ENCODE results near the gene DPP8.
"Not testable (repeated sequence)": the region's sequence is repeated elsewhere in the genome, so short reads cannot be mapped to it uniquely, and the experiment has no call there.

DPP8 gene

DNA sequence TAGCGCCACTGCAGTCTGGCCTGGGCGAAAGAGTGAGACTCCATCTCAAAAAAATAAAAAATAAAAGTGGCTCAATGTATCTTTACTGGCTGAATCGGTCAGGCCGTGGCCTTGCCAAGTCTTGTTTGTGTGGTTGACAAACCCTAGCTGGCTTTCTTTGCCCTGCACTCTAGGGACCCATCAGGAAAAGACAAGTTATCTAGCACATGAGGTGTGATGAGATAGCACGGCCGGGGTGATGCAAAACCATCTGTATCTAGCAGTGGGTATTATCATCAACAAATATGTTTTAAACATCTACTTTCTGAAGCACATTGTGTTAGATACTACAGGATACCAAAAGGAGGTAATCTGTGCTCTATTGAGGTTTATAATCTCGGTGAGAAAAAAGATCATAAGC lies 3.9 kb upstream of the DPP8 start:
- DNase-seq, result no peak

GRCh38 chr15:65518633-65519285 lies 1.3 kb upstream of the DPP8 start:
- DNase-seq, result no peak

DNA sequence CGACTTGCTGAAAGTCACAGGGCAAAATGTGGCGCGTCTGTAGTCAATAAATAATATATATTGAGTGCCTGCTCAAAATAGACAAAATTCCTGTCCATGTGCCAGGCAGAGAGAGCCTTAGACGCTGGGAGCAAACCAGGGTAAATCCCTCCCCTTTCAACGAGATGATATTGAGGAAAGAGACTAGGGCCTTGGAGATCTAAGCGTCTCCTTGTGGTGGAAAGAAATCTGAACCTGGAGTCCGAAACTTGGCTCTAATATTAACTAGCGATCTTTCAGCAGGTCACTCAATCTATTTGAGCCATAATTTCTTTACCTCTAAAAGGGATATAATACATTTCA lies 348 bp upstream of the DPP8 start:
- DNase-seq, result no peak

DNA sequence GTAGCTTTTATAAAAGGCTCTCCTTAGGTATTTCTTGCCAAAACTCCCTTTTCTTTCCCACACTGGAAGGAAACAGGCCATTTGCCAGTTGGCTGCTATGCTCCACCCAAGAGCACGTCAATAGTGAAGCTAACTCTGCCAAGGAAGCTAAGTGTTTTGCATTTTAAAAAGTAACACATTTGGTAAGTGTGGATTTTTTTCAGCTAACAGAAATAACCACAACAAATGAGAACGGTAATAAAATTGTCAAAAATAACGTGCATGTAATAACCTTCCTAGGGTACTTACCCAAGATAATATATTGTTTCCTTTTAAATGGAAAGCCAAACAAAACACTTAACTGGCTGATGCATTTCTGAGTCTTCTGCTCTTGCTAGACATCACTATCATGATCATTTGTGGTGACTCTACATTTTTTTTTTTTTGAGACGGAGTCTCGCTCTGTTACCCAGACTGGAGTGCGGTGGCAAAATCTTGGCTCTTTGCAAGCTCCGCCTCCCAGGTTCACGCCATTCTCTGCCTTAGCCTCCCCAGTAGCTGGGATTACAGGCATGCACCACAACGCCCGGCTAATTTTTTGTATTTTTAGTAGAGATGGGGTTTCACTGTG lies 4.6 kb downstream of the DPP8 start:
- DNase-seq, result peak; percentile 31

- no peak for DNase-seq
Measured at GRCh38 chr15:65512189-65512588, 5.3 kb downstream of the DPP8 start.

DNA sequence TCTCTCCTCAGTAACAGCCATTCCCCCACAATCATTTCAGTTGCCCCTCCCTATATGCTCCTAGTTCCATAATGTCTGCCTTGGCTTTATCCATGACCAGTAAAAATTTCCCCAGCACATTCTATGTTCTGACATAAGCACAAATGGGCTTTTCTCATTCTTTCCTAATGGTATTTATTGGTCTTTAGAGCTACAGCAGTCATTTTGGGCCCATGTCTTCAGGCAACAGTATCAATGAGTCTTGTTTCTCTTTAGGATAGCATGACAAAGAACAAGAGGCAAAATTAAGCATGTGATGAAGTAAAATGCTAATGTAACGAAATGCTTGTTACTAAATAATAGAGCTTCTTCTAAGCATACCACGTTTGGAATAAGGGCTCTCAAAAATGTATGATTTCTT lies 8.2 kb downstream of the DPP8 start:
- no peak for DNase-seq

DNA sequence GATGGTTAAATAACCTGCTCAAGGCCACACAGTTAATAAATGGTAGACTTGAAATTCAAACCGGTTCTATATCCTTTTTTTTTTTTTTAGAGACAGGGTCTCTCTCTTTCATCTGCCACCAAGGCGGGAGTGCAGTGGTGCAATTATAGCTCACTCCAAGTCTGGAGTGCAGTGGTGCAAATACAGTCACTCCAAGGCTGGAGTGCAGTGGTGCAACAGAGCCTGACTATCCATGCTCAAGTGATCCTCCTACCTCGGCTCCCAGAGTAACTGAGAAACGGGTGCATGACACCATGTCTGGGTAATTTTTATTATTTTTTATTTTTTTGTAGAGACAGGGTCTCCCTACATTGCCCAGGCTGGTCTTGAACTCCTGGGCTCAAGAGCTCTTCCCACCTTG lies 23.4 kb downstream of the DPP8 start:
- DNase-seq, result no peak

GRCh38 chr15:65484876-65485275 lies 32.6 kb downstream of the DPP8 start:
- no peak for DNase-seq

DNA sequence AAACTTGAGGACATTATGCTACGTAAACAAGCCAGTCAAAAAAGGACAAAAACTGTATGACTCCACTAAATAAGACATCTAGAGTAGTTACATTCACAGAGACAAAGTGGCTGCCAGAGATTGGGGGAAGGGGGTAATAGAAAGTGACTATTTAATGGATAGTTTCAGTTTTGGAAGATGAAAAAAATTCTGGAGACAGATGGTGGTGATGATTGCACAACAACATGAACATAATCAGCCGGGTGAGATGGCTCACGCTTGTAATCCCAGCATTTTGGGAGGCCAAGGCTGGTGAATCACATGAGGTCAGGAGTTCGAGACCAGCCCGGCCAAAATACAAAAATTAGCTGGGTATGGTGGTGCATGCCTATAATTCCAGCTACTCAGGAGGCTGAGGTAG lies 40.6 kb downstream of the DPP8 start:
- peak; percentile 58 for DNase-seq

DNA sequence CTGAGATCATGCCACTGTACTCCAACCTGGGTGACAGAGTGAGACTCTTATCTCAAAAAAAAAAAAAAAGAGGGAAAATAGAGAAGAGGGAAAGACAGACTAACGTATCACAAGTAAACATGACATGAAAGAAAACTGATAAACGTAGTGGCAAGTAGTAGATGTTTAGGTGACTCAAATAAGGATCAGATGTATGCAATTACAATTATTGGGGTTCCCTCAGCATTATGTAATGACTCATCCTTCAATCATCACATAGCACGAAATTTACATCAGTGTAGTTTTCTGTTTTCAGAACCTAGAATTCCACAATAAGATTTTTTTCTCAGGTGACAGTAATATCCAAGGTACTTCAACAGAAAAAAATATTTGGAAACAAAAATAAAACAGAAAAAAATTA lies 46.6 kb downstream of the DPP8 start:
- DNase-seq, result no peak

DNA sequence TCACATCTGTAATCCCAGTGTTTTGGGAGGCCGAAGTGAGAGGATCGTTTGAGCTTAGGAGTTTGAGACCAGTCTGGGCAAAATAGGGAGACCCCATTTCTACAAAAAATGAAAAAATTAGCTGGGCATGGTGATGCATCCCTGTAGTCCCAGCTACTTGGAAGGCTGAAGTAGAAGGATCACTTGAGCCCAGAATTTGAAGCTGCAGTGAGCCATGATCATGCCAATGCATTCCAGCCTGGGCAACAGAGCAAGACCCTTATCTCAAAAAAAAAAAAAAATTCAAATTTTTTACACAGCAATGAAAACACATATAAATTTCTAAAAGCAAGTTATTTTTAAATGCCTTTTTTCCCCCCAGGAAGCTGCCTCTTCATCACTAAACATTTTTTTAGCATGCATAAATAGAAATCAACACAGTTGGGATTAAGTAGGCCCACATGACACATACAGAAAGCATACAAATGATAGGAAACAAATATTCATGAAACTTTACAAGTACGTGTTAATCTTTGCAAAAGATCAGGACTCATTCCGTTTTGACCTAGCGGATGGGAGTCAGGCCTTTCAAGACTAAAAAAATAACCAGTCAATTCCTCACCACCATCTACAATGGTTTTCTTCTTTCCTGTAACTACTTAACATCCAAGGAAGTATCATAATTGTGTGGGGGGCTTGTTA lies 49.1 kb downstream of the DPP8 start:
- DNase-seq, result no peak

- no peak for DNase-seq
Measured at GRCh38 chr15:65466901-65467300, 50.6 kb downstream of the DPP8 start.

DNA sequence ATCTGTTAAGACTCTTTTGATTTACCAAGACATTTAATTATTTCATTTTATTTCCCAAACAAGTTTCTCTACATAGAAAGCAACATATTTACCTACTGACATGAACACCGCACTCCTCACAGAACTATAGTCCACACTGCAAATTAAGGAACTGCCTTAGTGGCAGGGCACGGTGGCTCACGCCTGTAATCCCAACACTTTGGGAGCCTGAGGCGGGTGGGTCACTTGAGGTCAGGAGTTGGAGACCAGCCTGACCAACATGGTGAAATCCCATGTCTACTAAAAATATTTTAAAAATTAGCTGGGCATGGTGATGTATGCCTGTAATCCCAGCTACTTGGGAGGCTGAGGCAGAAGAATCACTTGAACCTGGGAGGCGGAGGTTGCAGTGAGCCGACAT lies 54.4 kb downstream of the DPP8 start:
- not testable (repeated sequence) for DNase-seq

DNA sequence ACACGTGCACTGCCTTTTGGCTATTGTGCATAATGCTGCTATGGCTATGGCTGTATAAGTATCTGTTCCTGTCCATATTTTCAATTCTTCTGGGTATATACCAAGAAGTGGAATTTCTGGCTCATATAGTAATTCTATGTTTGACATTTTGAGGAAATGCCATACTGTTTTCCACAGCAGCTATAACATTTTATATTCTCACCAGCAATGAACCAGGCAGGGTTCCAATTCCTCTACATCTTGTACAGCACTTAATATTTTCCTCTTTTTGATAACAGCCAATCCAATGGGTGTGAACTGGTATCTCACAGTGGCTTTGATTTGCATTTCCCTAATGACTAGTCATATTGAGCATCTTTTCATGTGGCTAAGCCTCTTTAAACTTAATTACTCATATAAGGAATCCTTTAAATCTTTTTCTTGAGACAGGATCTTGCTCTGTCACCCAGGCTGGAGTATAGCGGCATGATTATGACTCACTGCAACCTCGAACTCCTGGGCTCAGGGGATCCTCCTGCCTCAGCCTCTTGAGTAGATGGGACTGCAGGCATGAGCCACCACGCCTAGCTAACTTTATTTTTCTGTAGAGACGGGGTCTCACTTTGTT lies 56.6 kb downstream of the DPP8 start:
- DNase-seq, result no peak

DNA sequence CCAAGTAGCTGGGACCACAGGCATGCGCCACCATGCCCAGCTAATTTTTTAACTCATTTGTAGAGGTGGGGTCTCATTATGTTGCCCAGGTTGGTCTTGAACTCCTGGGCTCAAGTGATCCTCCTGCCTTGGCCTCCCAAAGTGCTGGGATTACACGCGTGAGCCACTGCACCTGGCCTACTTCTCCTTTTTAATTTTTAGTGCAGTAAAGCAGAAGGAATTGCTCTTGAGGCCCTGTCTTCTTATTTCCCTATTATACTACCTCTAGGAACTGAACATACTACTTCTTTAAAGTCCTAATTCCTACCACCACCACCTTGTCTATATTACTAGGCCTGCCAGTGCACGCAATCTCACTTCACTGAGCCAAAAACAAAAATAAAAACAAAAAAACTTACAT lies 62.2 kb downstream of the DPP8 start:
- DNase-seq, result not testable (repeated sequence)

GRCh38 chr15:65451989-65452388 lies 65.5 kb downstream of the DPP8 start:
- DNase-seq, result no peak

GRCh38 chr15:65450556-65450955 lies 66.9 kb downstream of the DPP8 start:
- no peak for DNase-seq

DNA sequence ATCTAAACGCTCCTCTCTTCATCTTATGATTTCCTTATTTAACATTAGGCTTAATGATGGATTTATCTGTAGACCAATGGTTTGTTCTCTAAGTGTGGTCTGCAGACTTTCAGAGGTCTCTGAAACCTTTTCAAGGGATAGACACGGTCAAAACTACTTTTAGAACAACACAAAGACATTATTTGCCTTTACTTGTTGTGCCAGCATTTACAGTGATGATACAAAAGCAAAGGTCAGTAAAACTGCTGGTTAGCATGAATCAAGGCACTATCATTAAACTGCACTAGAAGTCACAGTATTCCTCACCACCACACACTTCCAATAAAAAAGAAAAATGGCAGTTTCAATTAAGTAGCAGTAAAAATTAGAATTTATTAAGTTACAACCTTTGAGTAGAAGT lies 70.3 kb downstream of the DPP8 start:
- no peak for DNase-seq

DNA sequence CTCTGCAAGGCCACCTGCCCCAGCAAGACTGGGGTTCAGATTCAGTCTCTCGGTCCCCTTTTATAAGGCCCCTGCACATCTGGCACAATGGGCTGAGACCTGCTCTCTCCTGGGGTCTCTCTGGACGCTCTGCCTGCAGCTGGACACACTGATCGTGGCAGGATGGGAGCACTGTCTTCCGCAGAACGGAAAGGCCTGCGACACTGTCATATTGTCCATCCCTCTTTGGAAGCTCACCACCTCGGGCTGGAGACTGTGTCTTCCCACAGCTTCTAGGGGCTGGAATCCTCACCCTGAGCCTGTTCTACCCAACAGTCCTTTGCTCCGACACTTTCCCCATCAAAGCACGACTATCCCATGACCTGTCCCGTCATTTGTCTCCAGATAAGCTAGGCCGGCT lies 83.3 kb downstream of the DPP8 start:
- DNase-seq, result no peak

- DNase-seq, result no peak
Measured at GRCh38 chr15:65431731-65432130, 85.8 kb downstream of the DPP8 start.

- no peak for DNase-seq
Measured at GRCh38 chr15:65426216-65426853, 91.2 kb downstream of the DPP8 start.

DNA sequence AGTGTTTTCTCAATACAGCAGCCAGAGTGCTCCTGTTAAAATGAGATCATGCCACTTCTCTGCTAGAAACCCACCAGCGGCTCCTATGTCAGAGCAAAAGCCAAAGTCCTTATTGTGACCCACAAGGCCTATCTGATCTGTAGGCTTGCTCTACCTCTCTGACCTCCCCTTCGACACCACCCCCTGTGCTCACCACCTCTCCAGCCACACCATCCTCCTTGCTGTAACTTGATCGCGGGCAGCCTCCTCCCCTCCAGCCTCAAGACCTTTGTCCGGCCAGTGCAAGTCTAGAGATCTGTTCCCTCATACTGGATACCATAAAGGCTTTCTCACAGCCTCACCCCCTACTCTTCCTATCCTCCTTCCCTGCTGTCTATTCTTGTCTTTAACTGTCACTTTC lies 92.8 kb downstream of the DPP8 start:
- DNase-seq, result no peak

- DNase-seq, result peak; percentile 13
Measured at GRCh38 chr15:65423976-65424679, 93.4 kb downstream of the DPP8 start.
